ENCODE data around the gene CERS6. TPM values are rescaled to one million over a fixed set of nuclear protein-coding genes. Genes with fewer than 3 reads are reported as not detected.

The CERS6 gene
- total RNA-seq, 4 donors from 2014 or later: 45.0 to 61.2 (median 56.4) TPM

- Histone ChIP-seq H3K4me3 (no peak overlapping the region), H3K27me3 (no peaks in the 10 kb centered on the region), H3K27ac (no peak overlapping the region), H3K9me3 (no peaks in the 10 kb centered on the region), H3K4me1 (peaks cover 0 to 17% (median 5%) of the 10 kb centered on the region in 3 donors), H3K36me3 (no peaks in the 10 kb centered on the region)
- TF ChIP-seq POLR2A (IDR thresholded peaks at IDR 0.05) (no peak), CTCF (IDR thresholded peaks at IDR 0.05) (no peak), POLR2AphosphoS5 (IDR thresholded peaks at IDR 0.05) (no peak), EP300 (IDR thresholded peaks at IDR 0.05) (no peak)
- 83 to 93% methylated on average over 5 of the region's 5 CpGs for WGBS, 2 donors (ENCODE audit: low coverage in 1 of 2)
- no peak for ATAC-seq
These were observed 121.8 kb downstream of the CERS6 start for GRCh38 chr2:168577885-168578284.

GRCh38 chr2:168583064-168583709, 127.1 kb downstream of the CERS6 start:
- H3K9me3 ChIP-seq: no peaks in the 10 kb centered on the region
- no peak for ATAC-seq
- H3K36me3 ChIP-seq: no peaks in the 10 kb centered on the region
- peaks cover 0 to 34% (median 5%) of the 10 kb centered on the region in 3 donors for H3K4me1 ChIP-seq
- H3K4me3 ChIP-seq: no peak overlapping the region
- WGBS, 2 donors (ENCODE audit: low coverage in 1 of 2): 68 to 78% methylated on average over 4 to 5 of the region's 5 CpGs
- H3K27me3 ChIP-seq: no peaks in the 10 kb centered on the region
- TF ChIP-seq POLR2A (IDR thresholded peaks at IDR 0.05): no peak
- peak overlapping the region; percentile 3 to 36 (median 20) for H3K27ac ChIP-seq

- no peaks in the 10 kb centered on the region for H3K36me3 ChIP-seq
- TF ChIP-seq CTCF (IDR thresholded peaks at IDR 0.05) (no peak), EP300 (IDR thresholded peaks at IDR 0.05) (no peak), POLR2A (IDR thresholded peaks at IDR 0.05) (no peak), POLR2AphosphoS5 (IDR thresholded peaks at IDR 0.05) (no peak)
- 27 to 45% methylated on average over 5 of the region's 5 CpGs for whole genome bisulfite sequencing, 2 donors (ENCODE audit: low coverage in 1 of 2)
- no peak overlapping the region for H3K4me3 ChIP-seq
- no peaks in the 10 kb centered on the region for H3K9me3 ChIP-seq
- H3K4me1 ChIP-seq: peaks cover 0 to 38% (median 5%) of the 10 kb centered on the region in 3 donors
- no peaks in the 10 kb centered on the region for H3K27me3 ChIP-seq
- ATAC-seq: peak; percentile 24
- peak overlapping the region in 3 of 4 donors; percentile 3 to 36 (median 29) for H3K27ac ChIP-seq
These were observed 127.8 kb downstream of the CERS6 start for GRCh38 chr2:168583710-168584521.

- ATAC-seq: no peak
- no peaks in the 10 kb centered on the region for H3K27me3 ChIP-seq
- no peaks in the 10 kb centered on the region for H3K36me3 ChIP-seq
- no peak overlapping the region for H3K4me3 ChIP-seq
- TF ChIP-seq POLR2A (IDR thresholded peaks at IDR 0.05) (no peak), EP300 (IDR thresholded peaks at IDR 0.05) (no peak), POLR2AphosphoS5 (IDR thresholded peaks at IDR 0.05) (no peak)
- no peak overlapping the region for H3K27ac ChIP-seq
- no peaks in the 10 kb centered on the region for H3K9me3 ChIP-seq
- H3K4me1 ChIP-seq: peaks cover 0 to 48% (median 5%) of the 10 kb centered on the region in 3 donors
These were observed 128.8 kb downstream of the CERS6 start for GRCh38 chr2:168584911-168585310.

GRCh38 chr2:168585700-168586099, 129.6 kb downstream of the CERS6 start:
- Histone ChIP-seq H3K36me3 (no peaks in the 10 kb centered on the region), H3K9me3 (no peaks in the 10 kb centered on the region), H3K4me1 (peaks cover 0 to 49% (median 5%) of the 10 kb centered on the region in 3 donors), H3K27ac (no peak overlapping the region), H3K4me3 (no peak overlapping the region), H3K27me3 (no peaks in the 10 kb centered on the region)
- TF ChIP-seq CTCF (IDR thresholded peaks at IDR 0.05) (no peak), EP300 (IDR thresholded peaks at IDR 0.05) (no peak), POLR2AphosphoS5 (IDR thresholded peaks at IDR 0.05) (no peak), POLR2A (IDR thresholded peaks at IDR 0.05) (no peak)
- no peak for ATAC-seq
- WGBS, 2 donors (ENCODE audit: low coverage in 1 of 2): 92% methylated on average over 4 of the region's 4 CpGs
